K562 (cell line): Measurements from ENCODE around the gene HPSE2.

Source experiments
- EZH2 ChIP-seq: IDR thresholded peaks from 2 replicates; pipeline ENCODE4 v1.6.1; 2012; ENCODE audit warnings: low read depth, mild to moderate bottlenecking, inconsistent platforms, low read length, borderline replicate concordance
- MAZ ChIP-seq, 2 experiments: fragments of 450-650 bp in 1 of 2; sonication (generic) in 1 of 2; formaldehyde crosslinking; IDR thresholded peaks in 1 of 2; conservative IDR thresholded peaks in 1 of 2; 2 replicates each; pipeline versions ENCODE4 v1.4.0 to v1.5.0; 2020; ENCODE audit warnings: mild to moderate bottlenecking in 1 of 2, missing genetic modification reagents in 1 of 2
- PHB2 ChIP-seq: fragments of 450-650 bp; IDR thresholded peaks from 2 replicates; pipeline ENCODE4 v1.6.1; 2017; ENCODE audit warnings: low read depth
- POLR3G ChIP-seq: IDR thresholded peaks from 2 replicates; pipeline ENCODE4 v1.6.1; 2011; ENCODE audit not compliant: insufficient read length, insufficient replicate concordance; ENCODE audit errors: extremely low read depth
- SP2 ChIP-seq: IDR thresholded peaks from 2 replicates; pipeline ENCODE4 v1.6.1; 2011; ENCODE audit warnings: mild to moderate bottlenecking, low read depth, low read length, moderate library complexity; ENCODE audit not compliant: poor library complexity, severe bottlenecking; ENCODE audit errors: extremely low read depth
- ZNF253 ChIP-seq: fragments of 250-450 bp; sonication (Bioruptor Pico); conservative IDR thresholded peaks from 2 replicates; pipeline ENCODE4 v1.6.1; 2021; ENCODE audit warnings: mild to moderate bottlenecking
- ZNF707 ChIP-seq: fragments of 250-450 bp; sonication (Bioruptor Pico); conservative IDR thresholded peaks from 2 replicates; pipeline ENCODE4 v1.8.0; 2022; ENCODE audit warnings: inconsistent platforms, mild to moderate bottlenecking, moderate library complexity
- TF ChIP-seq, protein P1 (sequence below), 3 experiments: IDR thresholded peaks in 2 of 3; conservative IDR thresholded peaks in 1 of 3; 2 replicates each; pipeline ENCODE4 v1.5.1; 2011 to 2012; ENCODE audit warnings: low read length in 3 of 3, mild to moderate bottlenecking in 3 of 3, control low read depth in 2 of 3, improper control_type of control experiment in 1 of 3, inconsistent platforms in 1 of 3, low read depth in 1 of 3, mixed read lengths in 1 of 3, moderate library complexity in 1 of 3; ENCODE audit not compliant: insufficient read depth in 2 of 3

DNA sequence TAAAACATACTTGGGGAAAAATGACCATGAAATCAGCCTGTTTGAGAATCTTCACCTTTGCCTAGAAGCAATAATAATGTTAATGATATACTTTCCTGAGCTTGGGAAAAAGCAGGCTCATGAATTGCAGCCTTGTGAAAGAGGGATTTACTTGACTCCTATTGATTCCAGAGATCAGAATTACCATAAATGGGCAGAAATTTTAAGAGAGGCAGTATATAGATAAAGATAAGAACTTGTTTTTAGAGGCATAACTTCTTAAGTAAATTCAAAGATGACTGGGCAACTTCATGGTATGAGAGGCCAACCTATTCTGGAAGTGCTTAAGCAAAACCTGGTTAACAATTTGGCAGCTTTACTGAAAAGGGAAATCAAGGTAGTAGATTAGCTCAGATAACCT, 225.4 kb downstream of the HPSE2 start:
- TF ChIP-seq, protein P1, sequence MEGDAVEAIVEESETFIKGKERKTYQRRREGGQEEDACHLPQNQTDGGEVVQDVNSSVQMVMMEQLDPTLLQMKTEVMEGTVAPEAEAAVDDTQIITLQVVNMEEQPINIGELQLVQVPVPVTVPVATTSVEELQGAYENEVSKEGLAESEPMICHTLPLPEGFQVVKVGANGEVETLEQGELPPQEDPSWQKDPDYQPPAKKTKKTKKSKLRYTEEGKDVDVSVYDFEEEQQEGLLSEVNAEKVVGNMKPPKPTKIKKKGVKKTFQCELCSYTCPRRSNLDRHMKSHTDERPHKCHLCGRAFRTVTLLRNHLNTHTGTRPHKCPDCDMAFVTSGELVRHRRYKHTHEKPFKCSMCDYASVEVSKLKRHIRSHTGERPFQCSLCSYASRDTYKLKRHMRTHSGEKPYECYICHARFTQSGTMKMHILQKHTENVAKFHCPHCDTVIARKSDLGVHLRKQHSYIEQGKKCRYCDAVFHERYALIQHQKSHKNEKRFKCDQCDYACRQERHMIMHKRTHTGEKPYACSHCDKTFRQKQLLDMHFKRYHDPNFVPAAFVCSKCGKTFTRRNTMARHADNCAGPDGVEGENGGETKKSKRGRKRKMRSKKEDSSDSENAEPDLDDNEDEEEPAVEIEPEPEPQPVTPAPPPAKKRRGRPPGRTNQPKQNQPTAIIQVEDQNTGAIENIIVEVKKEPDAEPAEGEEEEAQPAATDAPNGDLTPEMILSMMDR (IDR thresholded peaks at IDR 0.05 in 2 of 3, conservative IDR thresholded peaks at IDR 0.05 in 1 of 3; ENCODE audit: insufficient read depth in 2 of 3, low read depth in 1 of 3, low read length in 3 of 3) = no peak
- TF ChIP-seq ZNF707 (CRISPR knock-in tag) (no peak), SP2 (no peak), MAZ (CRISPR knock-in tag; conservative IDR thresholded peaks at IDR 0.05 in 1 of 2, IDR thresholded peaks at IDR 0.05 in 1 of 2) (no peak), ZNF253 (CRISPR knock-in tag) (no peak), EZH2 (no peak), PHB2 (no peak), POLR3G (no peak)
